ENCODE results near the gene SEPTIN11.

SEPTIN11 gene

DNA sequence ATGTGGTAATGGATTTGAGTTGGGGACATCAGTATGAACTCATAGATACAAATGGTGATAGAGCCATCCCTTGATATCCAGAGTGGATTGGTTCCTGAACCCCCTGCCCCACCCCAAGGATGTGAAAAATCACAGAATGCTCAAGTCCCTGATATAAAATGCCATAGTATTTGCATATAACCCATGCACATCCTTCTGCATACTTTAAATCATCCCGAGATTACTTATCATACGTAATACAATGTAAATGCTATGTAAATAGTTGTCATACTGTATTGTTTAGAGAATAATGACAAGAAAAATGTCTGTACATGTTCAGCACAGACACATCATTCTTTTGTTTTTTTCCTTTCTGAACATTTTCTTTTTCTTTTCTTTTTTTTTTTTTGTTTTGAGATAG lies 18.9 kb upstream of the SEPTIN11 start:
- no peak overlapping the region for H3K4me2 ChIP-seq
- no peaks in the 10 kb centered on the region for H3K27me3 ChIP-seq (ENCODE audit: insufficient read depth, low read depth)
- H3K79me2 ChIP-seq (ENCODE audit: insufficient read depth, low read depth): no peaks in the 10 kb centered on the region
- H2AFZ ChIP-seq (ENCODE audit: low read depth): no peak overlapping the region
- TF ChIP-seq, protein P1, sequence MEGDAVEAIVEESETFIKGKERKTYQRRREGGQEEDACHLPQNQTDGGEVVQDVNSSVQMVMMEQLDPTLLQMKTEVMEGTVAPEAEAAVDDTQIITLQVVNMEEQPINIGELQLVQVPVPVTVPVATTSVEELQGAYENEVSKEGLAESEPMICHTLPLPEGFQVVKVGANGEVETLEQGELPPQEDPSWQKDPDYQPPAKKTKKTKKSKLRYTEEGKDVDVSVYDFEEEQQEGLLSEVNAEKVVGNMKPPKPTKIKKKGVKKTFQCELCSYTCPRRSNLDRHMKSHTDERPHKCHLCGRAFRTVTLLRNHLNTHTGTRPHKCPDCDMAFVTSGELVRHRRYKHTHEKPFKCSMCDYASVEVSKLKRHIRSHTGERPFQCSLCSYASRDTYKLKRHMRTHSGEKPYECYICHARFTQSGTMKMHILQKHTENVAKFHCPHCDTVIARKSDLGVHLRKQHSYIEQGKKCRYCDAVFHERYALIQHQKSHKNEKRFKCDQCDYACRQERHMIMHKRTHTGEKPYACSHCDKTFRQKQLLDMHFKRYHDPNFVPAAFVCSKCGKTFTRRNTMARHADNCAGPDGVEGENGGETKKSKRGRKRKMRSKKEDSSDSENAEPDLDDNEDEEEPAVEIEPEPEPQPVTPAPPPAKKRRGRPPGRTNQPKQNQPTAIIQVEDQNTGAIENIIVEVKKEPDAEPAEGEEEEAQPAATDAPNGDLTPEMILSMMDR (conservative IDR thresholded peaks at IDR 0.05; ENCODE audit: low read depth, low read length): no peak
- H3K27ac ChIP-seq: no peak overlapping the region
- H3K9ac ChIP-seq: no peak overlapping the region
- no peaks in the 10 kb centered on the region for H4K20me1 ChIP-seq (ENCODE audit: insufficient read depth)
- H3K4me3 ChIP-seq (IDR thresholded peaks at IDR 0.05; ENCODE audit: insufficient read depth, low read depth, low read length): no peak overlapping the region
- H3K4me1 ChIP-seq (ENCODE audit: low read depth, poor library complexity, severe bottlenecking): no peaks in the 10 kb centered on the region
- no peaks in the 10 kb centered on the region for H3K36me3 ChIP-seq (ENCODE audit: insufficient read depth)

DNA sequence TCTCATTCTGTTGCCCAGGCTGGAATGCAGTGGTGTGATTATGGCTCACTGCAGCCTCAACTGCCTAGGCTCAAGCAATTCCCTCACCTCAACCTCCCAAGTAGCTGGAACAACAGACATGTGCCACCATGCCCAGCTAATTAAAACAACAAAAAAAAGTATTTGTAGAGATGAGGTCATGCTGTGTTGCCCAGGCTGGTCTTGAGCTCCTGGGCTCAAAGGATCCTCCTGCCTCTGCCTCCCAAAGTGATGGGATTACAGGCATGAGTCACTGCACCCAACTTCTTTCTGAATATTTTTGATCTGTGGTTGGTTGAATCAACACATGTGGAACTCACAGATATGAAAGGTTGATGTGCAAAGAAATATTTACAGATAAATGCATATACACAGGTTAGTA lies 18.5 kb upstream of the SEPTIN11 start:
- Histone ChIP-seq H3K27ac (no peak overlapping the region), H3K4me2 (no peak overlapping the region), H3K27me3 (ENCODE audit: insufficient read depth, low read depth) (no peaks in the 10 kb centered on the region), H3K4me1 (ENCODE audit: low read depth, poor library complexity, severe bottlenecking) (no peaks in the 10 kb centered on the region), H3K4me3 (IDR thresholded peaks at IDR 0.05; ENCODE audit: insufficient read depth, low read depth, low read length) (no peak overlapping the region), H3K36me3 (ENCODE audit: insufficient read depth) (no peaks in the 10 kb centered on the region), H2AFZ (ENCODE audit: low read depth) (no peak overlapping the region), H4K20me1 (ENCODE audit: insufficient read depth) (no peaks in the 10 kb centered on the region), H3K9ac (no peak overlapping the region), H3K79me2 (ENCODE audit: insufficient read depth, low read depth) (no peaks in the 10 kb centered on the region)
- TF ChIP-seq, protein P1 (conservative IDR thresholded peaks at IDR 0.05; ENCODE audit: low read depth, low read length): no peak

DNA sequence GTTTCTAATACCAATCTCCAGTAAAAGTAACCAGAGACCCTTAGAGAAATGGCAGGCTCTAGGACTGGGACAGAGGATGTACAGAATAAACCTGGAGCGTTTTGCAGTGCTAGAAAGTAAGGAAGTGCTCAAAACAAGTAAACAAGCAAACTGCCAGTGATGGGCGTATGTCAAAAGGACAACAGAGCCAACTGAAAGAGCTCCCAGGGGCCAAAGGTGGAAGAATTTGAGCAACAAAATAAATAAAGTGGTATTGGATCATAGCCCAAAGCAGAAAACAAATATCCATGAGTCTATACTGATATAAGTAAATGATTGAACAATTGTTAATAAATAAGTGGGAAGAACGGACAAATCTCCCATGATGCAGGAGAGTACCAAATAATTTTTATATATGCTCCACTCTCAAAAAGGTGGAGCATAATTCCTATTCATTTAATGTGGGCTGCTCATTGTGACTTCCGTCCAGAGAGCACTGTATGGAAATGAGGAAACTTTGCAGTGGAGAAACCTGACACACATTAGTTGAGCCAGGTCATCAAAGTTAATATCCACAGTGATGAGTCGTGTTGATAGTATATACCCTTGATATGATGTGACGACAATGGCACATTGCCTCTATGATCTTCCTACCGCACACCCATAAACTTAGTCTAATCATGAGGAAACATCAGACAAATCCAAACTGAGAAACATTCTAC lies 17.8 kb upstream of the SEPTIN11 start:
- Histone ChIP-seq H4K20me1 (ENCODE audit: insufficient read depth) (no peaks in the 10 kb centered on the region), H3K9ac (no peak overlapping the region), H2AFZ (ENCODE audit: low read depth) (no peak overlapping the region), H3K36me3 (ENCODE audit: insufficient read depth) (no peaks in the 10 kb centered on the region), H3K79me2 (ENCODE audit: insufficient read depth, low read depth) (no peaks in the 10 kb centered on the region), H3K4me2 (no peak overlapping the region), H3K27ac (no peak overlapping the region), H3K4me3 (IDR thresholded peaks at IDR 0.05; ENCODE audit: insufficient read depth, low read depth, low read length) (no peak overlapping the region), H3K27me3 (ENCODE audit: insufficient read depth, low read depth) (no peaks in the 10 kb centered on the region), H3K4me1 (ENCODE audit: low read depth, poor library complexity, severe bottlenecking) (no peaks in the 10 kb centered on the region)
- TF ChIP-seq, protein P1 (conservative IDR thresholded peaks at IDR 0.05; ENCODE audit: low read depth, low read length): no peak

DNA sequence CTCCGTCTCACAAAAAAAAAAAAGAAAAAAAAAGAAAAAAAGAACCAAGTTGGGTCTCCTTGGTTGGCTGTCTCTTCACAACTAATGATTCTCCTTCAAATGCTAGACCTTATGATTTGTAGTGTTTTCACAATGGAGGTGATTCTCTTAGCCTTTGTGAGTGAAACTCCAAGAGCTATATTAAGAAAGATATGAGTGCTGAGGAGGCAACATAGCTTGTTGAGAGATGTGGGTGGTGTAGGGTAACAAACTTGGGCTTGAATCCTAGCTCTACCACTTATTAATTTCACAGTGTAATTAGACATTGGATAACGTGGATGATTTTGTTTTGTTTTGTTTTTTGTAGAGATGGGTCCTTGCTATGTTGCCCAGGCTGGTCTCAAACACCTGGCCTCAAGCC lies 10.4 kb upstream of the SEPTIN11 start:
- no peaks in the 10 kb centered on the region for H3K27me3 ChIP-seq (ENCODE audit: insufficient read depth, low read depth)
- H3K4me2 ChIP-seq: no peak overlapping the region
- no peaks in the 10 kb centered on the region for H3K79me2 ChIP-seq (ENCODE audit: insufficient read depth, low read depth)
- H3K4me1 ChIP-seq (ENCODE audit: low read depth, poor library complexity, severe bottlenecking): peaks cover 3% of the 10 kb centered on the region
- H3K4me3 ChIP-seq (IDR thresholded peaks at IDR 0.05; ENCODE audit: insufficient read depth, low read depth, low read length): no peak overlapping the region
- H4K20me1 ChIP-seq (ENCODE audit: insufficient read depth): no peaks in the 10 kb centered on the region
- TF ChIP-seq, protein P1 (conservative IDR thresholded peaks at IDR 0.05; ENCODE audit: low read depth, low read length): no peak
- H3K9ac ChIP-seq: no peak overlapping the region
- no peaks in the 10 kb centered on the region for H3K36me3 ChIP-seq (ENCODE audit: insufficient read depth)
- no peak overlapping the region for H3K27ac ChIP-seq
- H2AFZ ChIP-seq (ENCODE audit: low read depth): no peak overlapping the region
